NCI-H2081 (cell line): ENCODE measurements around the gene CCNJ.
"Not testable (repeated sequence)": the region's sequence is repeated elsewhere in the genome, so short reads cannot be mapped to it uniquely, and the experiment has no call there.

Experiments
- DNase-seq, 2 experiments: peaks; one replicate each; lab custom pipeline; 2025; lab: John Stamatoyannopoulos, UW

CCNJ gene

GRCh38 chr10:96043033-96043892, at the start of gene CCNJ:
CCNJ (plus strand) TSS chr10:96043583; CDS start chr10:96044394, 811 bp downstream.
- peak; percentile 73 to 88 for DNase-seq

GRCh38 chr10:95994376-95994775, 49.0 kb upstream of the CCNJ start:
- DNase-seq = not testable (repeated sequence)

- no peak for DNase-seq
Observed at GRCh38 chr10:95998255-95998784, 45.1 kb upstream of the CCNJ start.

- DNase-seq = no peak
Observed at GRCh38 chr10:96013956-96014355, 29.4 kb upstream of the CCNJ start.

- DNase-seq = no peak
Observed at GRCh38 chr10:96014473-96015102, 28.8 kb upstream of the CCNJ start.

GRCh38 chr10:96017191-96017687, 26.1 kb upstream of the CCNJ start:
- DNase-seq = peak; percentile 29 to 66

- DNase-seq = no peak
Observed at GRCh38 chr10:96021332-96021731, 22.1 kb upstream of the CCNJ start.

- no peak for DNase-seq
Observed at GRCh38 chr10:96022739-96023138, 20.6 kb upstream of the CCNJ start.

GRCh38 chr10:96023168-96023567, 20.2 kb upstream of the CCNJ start:
- no peak for DNase-seq

- DNase-seq = no peak
Observed at GRCh38 chr10:96025566-96025965, 17.8 kb upstream of the CCNJ start.

GRCh38 chr10:96034625-96035024, 8.8 kb upstream of the CCNJ start:
- no peak for DNase-seq

- DNase-seq = no peak
Observed at GRCh38 chr10:96038476-96039387, 4.7 kb upstream of the CCNJ start.

GRCh38 chr10:96041146-96041545, 2.2 kb upstream of the CCNJ start:
- no peak for DNase-seq

GRCh38 chr10:96043893-96044715, 721 bp downstream of the CCNJ start:
- peak; percentile 46 to 51 for DNase-seq

- no peak for DNase-seq
Observed at GRCh38 chr10:96044736-96045135, 1.4 kb downstream of the CCNJ start.

GRCh38 chr10:96046546-96046945, 3.2 kb downstream of the CCNJ start:
- DNase-seq = no peak

- no peak for DNase-seq
Observed at GRCh38 chr10:96047004-96047649, 3.7 kb downstream of the CCNJ start.

GRCh38 chr10:96047925-96048324, 4.5 kb downstream of the CCNJ start:
- DNase-seq = not testable (repeated sequence)

GRCh38 chr10:96049340-96049739, 6.0 kb downstream of the CCNJ start:
- no peak for DNase-seq

GRCh38 chr10:96053985-96054384, 10.6 kb downstream of the CCNJ start:
- DNase-seq = no peak
